ENCODE measurements around the gene LRSAM1.

LRSAM1 gene

DNA sequence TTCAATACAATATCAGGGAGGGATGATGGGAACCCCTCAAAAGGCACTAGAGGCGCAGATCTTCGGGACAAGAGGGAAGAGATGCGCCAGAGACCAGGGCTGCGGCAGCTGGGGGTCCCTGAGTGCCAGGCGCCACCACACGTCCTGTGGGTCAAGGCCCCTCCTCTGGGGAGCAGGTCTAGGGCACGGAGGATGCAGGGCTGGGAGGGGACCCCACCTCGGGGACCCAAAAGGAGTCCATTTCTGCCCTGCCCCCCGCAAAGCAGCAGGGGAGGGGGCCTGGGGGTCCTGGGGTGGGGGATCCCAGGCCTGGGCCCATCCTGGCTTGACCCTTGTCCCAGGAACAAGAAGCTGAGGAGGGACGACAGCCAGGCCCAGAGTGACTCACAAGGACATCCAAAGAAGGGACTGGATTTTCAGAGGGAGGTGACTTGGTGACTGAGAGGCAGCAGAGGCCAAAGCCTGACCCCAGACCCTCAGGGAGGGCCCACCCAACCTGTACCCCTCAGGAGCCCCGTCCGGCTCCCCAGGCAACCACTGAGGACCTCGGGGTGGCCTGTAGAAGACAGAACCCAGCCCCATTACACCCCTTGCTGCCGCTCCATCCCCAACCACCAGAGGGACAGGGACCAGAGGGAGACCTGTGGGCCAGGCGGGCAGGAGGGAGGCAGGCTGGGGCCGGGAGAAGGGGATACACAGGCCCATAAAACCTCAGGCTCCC lies 54.2 kb downstream of the LRSAM1 start:
- intact Hi-C loops (cut with DNase I), result loop anchor here (5.0 to 10.0 kb wide), 3 partner anchors 82 to 419 kb away; partner anchors contain the start of gene TOR2A
- DNase-seq, result peak in 4 of 42 donors; percentile 23 to 49 (median 38)

- intact Hi-C loops (cut with DNase I), result loop anchor here (5.0 to 10.0 kb wide), 3 partner anchors 81 to 419 kb away; partner anchors contain the start of gene TOR2A
- DNase-seq, result no peak
Measured at GRCh38 chr9:127506117-127506813, 55.0 kb downstream of the LRSAM1 start.

- intact Hi-C loops (cut with DNase I), result loop anchor here (5.0 to 10.0 kb wide), 3 partner anchors 80 to 418 kb away; partner anchors contain the start of gene TOR2A
- no peak for DNase-seq
Measured at GRCh38 chr9:127506814-127507750, 55.8 kb downstream of the LRSAM1 start.

DNA sequence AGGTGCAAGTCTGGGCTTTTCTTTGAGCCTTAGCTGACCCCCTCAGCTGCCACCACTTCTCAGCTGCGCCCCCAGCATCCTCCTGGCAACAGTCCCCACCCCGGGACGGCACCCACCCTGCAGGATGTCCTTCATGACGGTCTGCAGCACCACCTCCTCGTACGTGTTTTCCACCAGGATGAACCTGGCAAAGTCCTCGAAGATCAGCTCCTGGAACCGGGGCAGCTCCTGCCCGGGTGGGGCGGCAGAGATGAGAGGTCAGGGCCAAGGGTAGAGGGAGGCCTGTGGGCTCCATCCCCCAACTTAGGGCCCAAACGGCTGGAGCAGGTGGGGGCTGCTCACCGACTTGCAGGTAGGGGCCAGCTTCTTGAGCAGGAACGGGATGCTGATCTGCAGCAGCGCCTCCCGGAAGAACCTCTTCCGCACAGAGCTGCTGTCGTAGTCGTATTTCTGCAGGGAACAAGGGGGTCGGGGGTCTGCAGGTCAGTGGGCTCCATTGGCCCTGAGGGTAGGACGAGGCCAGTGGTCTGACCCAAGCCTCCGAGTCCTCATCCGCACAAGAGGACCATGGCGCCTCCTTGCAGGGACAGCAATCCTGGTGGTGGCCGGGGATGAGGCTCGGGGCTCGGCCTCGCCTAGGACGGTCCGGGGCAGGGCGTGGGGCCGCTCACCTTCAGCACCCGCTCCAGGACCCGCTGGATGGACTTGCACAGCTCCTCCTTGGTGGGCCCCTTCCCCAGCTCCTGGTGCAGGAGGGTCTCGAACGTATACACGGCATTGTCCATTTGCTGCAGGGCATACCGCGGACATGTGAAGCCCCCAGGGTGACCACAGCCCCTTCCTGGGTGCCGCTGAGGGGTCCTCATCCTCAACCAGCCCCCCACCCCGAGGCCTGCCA lies 56.7 kb downstream of the LRSAM1 start:
- intact Hi-C loops (cut with DNase I), result loop anchor here (5.0 to 10.0 kb wide), 3 partner anchors 79 to 417 kb away; partner anchors contain the start of gene TOR2A
- DNase-seq, result no peak

DNA sequence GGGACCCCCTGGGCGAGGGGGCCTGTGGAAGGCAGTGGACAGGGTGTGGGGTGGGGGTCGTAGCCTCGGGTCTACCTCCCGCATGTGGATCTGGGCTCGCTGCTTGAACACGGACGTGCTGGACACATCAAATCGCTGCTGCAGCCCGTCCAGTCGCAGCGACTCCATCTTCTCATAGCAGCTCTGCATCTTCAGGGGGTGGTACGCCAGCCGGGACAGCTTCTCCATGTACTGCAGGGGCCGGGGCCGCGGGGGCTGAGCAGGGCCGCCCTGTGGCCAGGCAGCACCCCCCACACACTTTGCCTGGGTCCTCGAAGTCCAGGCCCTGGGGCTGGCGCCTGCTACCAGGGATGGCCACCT lies 57.6 kb downstream of the LRSAM1 start:
- intact Hi-C loops (cut with DNase I), result loop anchor here (5.0 to 10.0 kb wide), 3 partner anchors 78 to 416 kb away; partner anchors contain the start of gene TOR2A
- no peak for DNase-seq

GRCh38 chr9:127509261-127509954 lies 58.1 kb downstream of the LRSAM1 start:
- intact Hi-C loops (cut with DNase I), result loop anchor here (5.0 to 10.0 kb wide), 3 partner anchors 78 to 415 kb away; partner anchors contain the start of gene TOR2A
- DNase-seq, result no peak

DNA sequence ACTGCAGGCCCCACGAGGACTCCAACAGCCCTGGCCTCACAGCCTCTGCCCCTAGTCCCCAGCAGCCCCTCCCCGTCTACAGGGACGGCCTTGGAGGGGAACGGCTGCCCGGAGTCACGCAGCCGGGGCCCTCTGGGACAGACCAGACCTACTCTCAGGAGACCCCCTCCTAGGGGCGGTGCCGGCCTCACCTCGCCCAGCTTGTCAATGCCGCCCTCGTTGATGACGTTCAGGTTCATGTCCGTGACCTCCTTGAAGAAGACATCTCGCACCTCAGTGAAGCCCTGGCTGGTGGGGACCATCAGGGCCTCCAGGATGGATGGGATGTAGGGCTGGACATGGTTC lies 58.6 kb downstream of the LRSAM1 start:
- DNase-seq, result no peak
- intact Hi-C loops (cut with DNase I), result loop anchor here (5.0 to 10.0 kb wide), 3 partner anchors 77 to 415 kb away; partner anchors contain the start of gene TOR2A

GRCh38 chr9:127514468-127514867 lies 63.2 kb downstream of the LRSAM1 start:
- intact Hi-C loops (cut with DNase I), result no loop called here
- no peak for DNase-seq

GRCh38 chr9:127516835-127517607 lies 65.7 kb downstream of the LRSAM1 start:
- intact Hi-C loops (cut with DNase I), result no loop called here

GRCh38 chr9:127517620-127518019 lies 66.3 kb downstream of the LRSAM1 start:
- intact Hi-C loops (cut with DNase I), result no loop called here
- no peak for DNase-seq

More at GRCh38 chr9:127516835-127517607, 65.7 kb downstream of the LRSAM1 start:
- no peak for DNase-seq

- intact Hi-C loops (cut with DNase I), result no loop called here
- DNase-seq, result no peak
Measured at GRCh38 chr9:127518091-127518856, 67.0 kb downstream of the LRSAM1 start.

DNA sequence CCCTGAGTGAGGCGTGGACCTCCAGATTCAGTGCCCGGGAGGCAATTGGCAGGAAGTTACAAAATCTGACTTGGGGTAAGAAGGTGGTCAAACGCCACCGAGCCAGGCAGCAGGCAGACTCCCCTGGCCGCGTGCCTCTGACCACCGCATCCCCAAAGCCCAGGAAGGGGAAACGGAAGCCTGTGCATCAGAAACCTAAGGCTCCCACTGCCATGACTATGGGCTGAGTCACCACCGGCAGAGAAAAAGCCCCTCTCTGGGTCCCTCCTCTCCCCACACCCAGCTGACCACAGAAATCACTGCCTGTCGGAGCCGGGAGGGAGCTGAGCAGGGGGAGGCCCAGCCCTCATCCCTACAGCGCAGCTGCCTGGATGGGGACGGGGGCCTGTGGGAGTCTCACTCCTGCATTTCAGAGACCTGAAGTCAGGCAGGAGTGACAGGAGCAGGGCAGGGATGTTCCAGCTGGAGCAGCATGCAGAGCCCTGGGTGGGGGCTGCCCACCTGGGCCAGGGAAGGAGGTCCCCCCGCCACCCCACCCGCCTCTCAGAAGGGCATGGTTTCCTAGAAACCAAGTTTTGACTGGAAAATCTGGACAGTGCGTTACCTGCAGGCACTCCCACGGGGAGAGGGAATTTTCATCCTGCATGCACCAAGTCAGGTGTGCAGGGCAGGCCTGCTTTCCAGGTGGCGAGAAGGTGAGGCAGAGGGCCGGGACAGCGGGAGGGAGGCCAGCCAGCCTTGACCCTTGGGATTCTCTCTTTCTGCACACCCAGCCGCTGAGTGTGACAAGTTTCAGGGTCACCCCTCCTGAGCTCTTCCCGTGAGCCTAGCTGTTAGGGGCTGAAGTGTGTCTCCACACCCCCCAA lies 68.2 kb downstream of the LRSAM1 start:
- DNase-seq, result peak in 15 of 42 donors; percentile 12 to 64 (median 32)
- intact Hi-C loops (cut with DNase I), result no loop called here

DNA sequence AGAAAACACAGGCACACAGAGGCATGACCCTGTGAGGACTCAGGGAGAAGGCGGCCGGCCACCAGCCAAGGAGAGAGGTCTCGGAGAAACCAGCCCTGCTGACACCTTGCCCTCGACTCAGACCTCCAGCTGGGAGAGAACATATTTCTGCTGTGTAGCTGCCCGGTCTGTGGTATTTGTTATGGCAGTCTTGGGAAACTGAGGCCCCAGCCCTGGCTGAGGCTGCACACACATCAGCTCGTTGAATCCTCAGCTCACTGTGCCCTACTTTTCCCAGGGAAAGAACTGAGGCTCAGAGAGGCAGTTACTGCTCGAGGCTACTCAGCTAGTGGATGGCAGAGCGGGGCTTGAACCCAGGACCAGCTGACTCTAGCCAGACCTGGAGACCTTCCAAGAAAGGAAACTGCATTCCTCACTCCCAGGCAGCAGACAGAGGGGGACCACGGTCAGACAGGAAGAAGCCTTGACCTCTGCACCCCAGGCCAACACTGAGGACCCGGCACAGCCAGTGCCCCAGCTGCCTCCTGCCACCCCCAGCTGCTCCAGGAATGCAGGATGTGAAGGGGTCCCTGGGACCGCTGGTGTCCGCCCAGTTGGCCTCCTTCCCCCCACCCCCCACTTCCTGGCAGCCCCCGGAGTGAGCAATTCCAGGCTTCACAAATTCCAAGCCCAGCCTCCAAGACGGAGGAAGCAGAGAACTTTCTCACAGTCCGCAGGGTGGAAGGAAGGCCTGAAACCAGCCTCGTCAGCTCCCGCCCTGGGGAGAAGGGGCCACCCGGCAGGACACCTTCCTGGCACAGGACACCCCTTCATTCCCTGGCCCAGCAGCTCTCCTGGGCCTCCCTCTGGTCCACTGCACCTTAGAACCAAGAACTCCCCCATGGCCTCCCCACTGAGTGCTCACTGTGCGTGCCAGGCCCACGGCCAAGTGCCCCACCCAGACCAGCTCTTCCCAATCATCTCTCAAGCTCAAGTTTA lies 69.9 kb downstream of the LRSAM1 start:
- intact Hi-C loops (cut with DNase I), result no loop called here
- no peak for DNase-seq

DNA sequence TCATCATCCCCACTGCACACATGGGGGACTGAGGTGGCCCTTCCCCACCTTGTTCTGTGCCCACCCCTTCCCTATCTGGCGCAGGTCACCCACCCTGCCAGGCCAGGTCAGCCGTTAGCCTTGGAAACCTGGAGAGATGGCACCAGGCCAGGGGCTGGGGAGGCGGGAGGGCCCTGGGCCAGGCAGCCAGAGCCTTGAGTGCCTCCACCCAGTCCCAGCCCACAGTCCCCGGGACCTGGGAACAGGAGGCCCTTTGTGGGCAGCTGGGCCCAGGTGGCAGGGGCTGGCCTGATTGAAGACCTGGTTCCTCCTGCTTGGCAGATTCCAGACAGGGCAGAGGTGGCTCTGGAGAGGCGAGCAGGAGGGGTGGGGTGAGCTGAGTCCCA lies 70.6 kb downstream of the LRSAM1 start:
- no peak for DNase-seq
- intact Hi-C loops (cut with DNase I), result no loop called here
